Right lung (tissue), 5 donors: ENCODE results near the gene ZNF490. TPM values are rescaled to one million over a fixed set of nuclear protein-coding genes. Genes with fewer than 3 reads are reported as not detected.
A peak's percentile ranks its signal among the peaks of the same experiment; 100 is the strongest.
"Not testable (repeated sequence)": the region's sequence is repeated elsewhere in the genome, so short reads cannot be mapped to it uniquely, and the experiment has no call there.

Experiments used
- DNase-seq, 2 donors: peaks; one replicate each; pipeline ENCODE4 v3.0.0-alpha.2; 2013
- polyA plus RNA-seq, 5 donors: library from polyadenylated mRNA; unstranded; fragments of 120-200 nt; gene quantifications; one replicate each; pipeline versions ENCODE4 v1.2.1 to v1.2.3, GENCODE V29; 2013; ENCODE audit warnings: inconsistent platforms in 1 of 5, low replicate concordance in 1 of 5; ENCODE audit not compliant: insufficient read length in 5 of 5, insufficient read depth in 1 of 5

Gene ZNF490
- polyA plus RNA-seq, 5 donors, result 3.2 to 6.8 (median 5.0) TPM

GRCh38 chr19:12623361-12624031 lies 12.9 kb upstream of the ZNF490 start:
- DNase-seq, result no peak

DNA sequence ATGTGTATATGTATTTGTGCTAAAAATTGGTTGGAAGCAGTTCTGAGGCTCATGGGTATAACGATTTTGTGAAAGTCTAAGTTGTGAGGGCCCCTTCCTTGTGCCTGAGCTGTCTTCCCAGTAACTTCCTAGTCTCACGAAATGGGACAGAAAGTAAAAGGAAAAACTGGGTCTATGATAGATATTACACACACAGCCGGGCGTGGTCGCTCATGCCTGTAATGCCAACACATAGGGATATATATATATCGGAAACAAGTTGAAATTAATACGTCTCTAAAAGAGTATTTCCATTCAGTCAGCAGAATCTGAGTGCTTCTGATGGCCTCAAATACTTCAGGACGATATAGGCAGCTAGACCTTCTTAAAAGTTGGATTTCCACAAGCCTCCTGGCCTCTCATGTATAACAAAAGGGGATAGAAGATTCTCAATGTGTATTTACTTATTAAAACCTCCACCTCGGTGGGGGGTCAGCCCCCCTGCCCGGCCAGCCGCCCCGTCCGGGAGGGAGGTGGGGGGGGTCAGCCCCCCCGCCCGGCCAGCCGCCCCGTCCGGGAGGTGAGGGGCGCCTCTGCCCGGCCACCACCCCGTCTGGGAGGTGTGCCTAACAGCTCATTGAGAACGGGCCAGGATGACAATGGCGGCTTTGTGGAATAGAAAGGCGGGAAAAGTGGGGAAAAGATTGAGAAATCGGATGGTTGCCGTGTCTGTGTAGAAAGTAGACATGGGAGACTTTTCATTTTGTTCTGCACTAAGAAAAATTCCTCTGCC lies 10.8 kb upstream of the ZNF490 start:
- DNase-seq, result not testable (repeated sequence)

DNA sequence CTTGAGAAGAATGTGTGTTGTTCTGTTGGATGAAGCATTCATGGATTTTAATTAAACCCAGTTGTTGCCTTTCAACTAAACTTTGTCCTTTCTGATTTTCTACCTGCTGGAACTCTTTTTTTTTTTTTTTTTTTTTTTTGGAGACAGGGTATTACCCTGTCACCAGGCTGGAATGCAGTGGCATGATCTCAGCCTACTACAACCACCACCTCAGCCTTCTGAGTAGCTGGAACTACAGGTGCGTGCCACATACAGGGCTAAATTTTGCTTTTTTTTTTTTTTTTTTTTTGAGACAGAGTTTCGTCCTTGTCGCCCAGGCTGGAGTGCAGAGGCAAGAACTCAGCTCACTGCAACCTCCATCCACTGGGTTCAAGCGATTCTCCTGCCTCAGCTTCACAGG lies 7.0 kb upstream of the ZNF490 start:
- no peak for DNase-seq

DNA sequence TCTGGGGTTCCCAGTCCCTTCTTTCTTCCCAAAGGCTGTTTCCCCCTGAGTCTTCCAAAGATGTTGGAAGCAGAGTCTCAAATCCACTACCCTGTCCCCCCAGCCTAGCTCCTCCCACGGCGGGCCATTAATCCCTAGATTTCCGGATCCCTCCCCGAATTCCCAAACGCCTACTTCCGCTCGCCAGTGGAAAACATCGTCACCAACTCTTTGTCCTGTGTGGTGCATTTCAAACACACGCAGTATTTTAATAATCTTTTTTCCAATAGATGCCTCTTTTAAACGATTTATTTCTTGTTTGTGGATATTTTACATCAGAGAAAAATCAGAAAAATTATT lies 717 bp upstream of the ZNF490 start:
- DNase-seq, result peak; percentile 70 to 78

GRCh38 chr19:12607631-12608030 lies 3.0 kb downstream of the ZNF490 start:
- no peak for DNase-seq

DNA sequence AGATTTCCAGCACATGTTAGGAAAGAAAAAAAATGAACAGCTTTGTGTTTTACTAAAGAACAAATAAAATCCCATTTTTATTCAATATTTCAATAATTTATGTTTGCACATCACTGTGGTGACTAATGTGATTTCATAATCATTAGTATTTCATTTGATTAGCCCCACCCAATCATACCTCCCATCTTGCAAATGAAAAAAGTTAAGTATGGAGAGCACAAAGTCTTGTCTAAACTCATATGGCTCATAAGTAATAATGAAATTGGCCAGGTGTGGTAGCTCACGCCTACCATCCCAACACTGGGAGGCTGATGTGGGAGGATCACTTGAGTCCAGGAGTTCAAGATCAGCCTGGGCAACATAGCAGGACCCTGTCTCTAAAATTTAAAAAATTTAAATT lies 3.8 kb downstream of the ZNF490 start:
- DNase-seq, result no peak

DNA sequence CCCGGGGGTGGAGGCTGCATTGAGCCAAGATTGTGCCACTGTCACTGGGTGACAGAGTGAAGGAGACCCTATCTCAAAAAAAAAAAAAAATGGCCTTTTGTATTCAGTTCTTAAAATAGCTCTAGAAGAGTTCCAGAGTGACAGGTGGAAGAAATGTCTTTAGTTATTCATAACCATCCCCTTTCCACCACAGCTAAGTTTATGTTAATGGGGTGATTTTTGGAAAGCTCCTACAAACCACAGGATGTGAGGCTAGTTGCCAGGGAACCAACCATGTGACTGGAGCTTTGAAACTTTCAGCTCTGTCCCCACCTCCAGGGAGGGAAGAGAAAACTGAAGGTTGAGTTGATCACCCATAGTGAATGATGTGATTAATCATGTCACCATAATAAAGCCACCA lies 6.9 kb downstream of the ZNF490 start:
- no peak for DNase-seq

GRCh38 chr19:12597594-12597993 lies 13.0 kb downstream of the ZNF490 start:
- no peak for DNase-seq

GRCh38 chr19:12596927-12597548 lies 13.6 kb downstream of the ZNF490 start:
- DNase-seq, result no peak

DNA sequence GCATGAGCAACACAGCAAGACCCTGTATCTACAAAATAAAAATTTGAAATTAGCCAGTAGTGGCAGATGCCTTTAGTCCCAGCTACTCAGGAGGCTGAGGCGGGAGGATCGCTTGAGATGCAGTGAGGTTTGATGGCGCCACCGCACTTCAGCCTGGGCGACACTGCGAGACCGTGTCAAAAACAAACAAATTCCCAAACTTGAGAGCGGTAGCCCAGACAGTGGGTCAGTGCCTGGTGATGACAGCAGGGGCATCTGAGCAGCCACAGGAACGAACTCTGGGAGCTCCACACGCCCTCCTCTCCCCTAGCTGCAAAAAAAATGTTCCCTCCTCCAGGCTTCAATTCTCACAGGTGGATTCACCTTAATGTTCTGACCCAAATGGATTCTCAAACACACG lies 14.1 kb downstream of the ZNF490 start:
- DNase-seq, result no peak

GRCh38 chr19:12581100-12581499 lies 29.5 kb downstream of the ZNF490 start:
- DNase-seq, result no peak

DNA sequence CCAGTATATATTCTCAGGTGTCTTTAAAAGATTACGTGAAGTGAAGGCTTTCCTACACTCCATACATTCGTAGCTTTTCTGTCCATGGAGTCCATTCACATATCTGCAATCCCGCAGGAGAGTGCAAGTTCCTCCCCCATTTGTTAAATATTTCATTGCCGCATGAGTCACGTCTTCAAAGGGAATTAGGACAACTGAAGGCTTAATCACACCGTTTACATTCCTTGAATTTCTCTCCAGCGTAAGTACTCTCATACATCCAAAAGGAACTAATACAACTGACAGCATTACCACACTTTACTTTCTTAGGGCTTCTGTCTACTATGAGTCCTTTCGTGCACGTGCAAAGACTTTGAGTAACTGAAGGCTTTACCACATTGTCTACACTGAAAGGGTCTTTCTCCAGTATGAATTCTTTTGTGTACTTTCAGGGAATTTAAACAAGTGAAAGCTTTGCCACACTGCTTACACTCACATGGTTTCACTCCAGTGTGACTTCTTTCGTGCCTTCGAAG lies 30.4 kb downstream of the ZNF490 start:
- DNase-seq, result no peak

DNA sequence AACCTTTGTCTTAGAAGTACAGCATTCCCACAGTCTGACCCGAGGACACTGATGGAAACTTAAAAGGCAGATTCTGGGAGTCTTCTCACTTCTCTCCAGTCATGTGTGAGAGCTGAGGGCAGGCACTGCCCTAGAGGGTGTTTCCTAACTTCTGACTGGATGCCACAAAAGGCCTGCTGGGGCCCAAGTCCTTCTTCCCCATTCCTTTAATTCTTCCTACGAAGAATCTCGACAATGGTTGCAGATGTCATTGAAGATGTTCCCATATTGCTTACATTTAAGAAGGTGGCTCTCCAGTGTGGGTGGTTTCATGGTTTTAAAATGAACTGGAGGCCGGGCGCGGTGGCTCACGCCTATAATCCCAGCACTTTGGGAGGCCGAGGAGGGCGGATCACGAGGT lies 32.0 kb downstream of the ZNF490 start:
- no peak for DNase-seq

DNA sequence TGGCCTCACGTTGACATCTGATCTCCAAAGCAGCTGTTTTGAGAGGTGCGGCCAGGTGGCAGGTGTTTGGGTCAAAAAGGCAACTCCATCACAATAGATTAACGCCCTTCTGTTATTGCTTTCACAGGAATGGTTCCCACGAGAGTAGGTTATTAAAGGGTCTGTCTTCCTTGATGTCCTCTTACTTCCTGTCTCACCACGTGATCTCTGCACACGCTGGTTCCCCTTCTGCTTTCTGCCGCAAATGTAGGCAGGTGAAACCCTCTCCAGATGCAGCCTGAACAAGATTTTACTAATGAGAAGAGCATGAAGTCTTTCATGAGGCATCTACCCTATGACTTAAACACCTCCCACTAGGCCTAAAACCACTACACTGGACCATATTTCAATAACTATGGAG lies 36.6 kb downstream of the ZNF490 start:
- no peak for DNase-seq

GRCh38 chr19:12567951-12568350 lies 42.7 kb downstream of the ZNF490 start:
- DNase-seq, result no peak

DNA sequence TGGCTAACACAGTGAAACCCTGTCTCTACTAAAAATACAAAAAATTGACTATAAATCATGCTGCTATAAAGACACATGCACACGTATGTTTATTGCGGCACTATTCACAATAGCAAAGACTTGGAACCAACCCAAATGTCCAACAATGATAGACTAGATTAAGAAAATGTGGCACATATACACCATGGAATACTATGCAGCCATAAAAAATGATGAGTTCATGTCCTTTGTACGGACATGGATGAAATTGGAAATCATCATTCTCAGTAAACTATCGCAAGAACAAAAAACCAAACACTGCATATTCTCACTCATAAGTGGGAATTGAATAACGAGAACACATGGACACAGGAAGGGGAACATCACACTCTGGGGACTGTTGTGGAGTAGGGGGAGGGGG lies 44.2 kb downstream of the ZNF490 start:
- not testable (repeated sequence) for DNase-seq

DNA sequence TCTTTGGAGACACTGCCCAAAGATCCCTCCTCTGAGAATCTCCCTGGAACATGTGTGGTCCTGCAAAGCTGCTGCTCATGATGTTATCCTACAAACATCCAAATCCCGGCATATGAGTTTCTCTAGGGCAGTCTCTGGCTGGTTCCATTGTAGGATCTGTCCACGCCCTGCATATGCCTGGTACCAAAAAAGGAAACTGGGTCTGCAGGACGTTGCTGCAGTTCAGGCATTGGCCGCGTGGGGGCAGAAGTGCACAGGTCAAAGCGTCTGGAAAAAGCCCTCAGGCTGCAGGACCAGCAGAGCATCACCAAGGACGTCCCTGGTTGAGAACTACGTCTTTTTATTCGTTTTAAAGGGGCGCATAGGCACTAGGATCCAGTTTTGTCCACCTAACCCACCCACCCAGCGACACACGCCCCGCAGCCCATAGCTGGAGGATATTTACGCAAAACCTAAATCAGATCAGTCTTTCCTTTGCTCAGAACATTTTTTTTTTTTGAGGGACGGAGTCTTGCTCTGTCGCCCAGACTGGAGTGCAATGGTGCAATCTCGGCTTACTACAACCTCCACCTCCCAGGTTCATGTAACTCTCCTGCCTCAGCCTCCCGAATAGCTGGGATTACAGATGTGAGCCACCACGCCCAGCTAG lies 46.5 kb downstream of the ZNF490 start:
- DNase-seq, result peak; percentile 61 to 73

- no peak for DNase-seq
These were observed 55.1 kb downstream of the ZNF490 start for GRCh38 chr19:12555456-12555930.

DNA sequence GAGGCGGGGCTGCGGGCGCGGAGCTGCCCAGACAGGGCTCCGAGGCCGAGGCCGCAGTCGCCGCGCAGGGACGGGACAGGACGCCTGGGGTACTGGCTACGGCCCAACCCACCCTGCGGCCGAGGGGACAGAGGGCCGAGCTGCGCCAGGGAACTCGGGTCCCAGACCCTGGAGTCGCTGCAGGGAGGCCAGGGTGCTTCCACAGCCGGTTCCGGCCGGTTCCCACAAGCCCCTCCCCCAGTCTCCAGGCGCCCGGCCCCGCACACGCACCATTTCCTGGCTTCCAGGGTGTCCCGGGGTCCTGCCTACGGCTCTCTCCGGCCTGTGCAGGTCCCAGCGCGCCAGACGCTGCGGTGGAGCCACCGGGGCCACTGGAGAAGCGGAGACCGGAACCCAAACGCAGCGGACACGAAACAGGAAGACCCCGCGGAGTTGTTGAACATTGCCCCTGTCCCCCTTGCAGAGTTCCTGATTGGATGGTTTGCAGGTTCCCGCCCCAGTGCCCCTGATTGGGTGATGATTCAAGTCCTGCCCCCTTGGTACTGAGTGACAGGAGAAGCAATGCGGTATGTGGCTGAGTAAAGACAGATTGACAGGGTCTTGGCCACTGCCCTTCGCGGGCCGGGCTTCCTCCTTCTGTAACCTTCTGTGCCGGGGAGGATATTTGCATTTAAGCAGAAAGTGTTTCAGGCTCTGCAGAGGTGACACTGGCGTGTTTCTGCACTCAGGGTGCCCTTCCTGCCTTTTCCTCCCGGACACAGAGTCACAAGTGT lies 59.4 kb downstream of the ZNF490 start, which contains the start of gene ZNF564:
ZNF564 (minus strand) TSS at position 423 of the 773 bp plus-strand sequence; CDS start at position 273, 150 bp downstream.
- peak; percentile 96 for DNase-seq

DNA sequence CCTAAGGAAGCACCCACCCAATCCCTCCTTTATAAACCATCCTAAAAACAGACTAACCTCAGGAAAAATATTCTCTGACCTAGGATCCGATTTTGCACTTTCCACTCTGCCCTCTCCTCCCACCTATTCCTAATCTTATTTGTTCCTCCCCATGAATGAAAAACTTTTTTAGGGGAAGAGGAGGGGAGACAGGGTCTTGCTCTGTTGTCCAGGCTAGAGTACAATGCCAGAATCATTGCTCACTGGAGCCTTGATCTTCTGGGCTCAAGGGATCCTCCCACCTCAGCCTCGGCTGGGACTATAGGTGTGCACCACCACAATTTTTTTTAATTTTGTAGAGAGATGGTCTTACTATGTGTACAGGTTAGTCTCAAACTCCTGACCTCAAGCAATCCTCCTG lies 63.7 kb downstream of the ZNF490 start:
- no peak for DNase-seq

GRCh38 chr19:12546068-12546467 lies 64.5 kb downstream of the ZNF490 start:
- no peak for DNase-seq
